ENCODE data around the gene RCAN3.

- no peak for TF ChIP-seq EZH2 (IDR thresholded peaks at IDR 0.05; ENCODE audit: low read depth)
- no peak for TF ChIP-seq CTCF (conservative IDR thresholded peaks at IDR 0.05)
These were observed 10.9 kb upstream of the RCAN3 start for GRCh38 chr1:24491577-24492360.
